Liver (tissue), 9 donors: ENCODE results near the gene LAMB4. TPM values are rescaled to one million over a fixed set of nuclear protein-coding genes. Genes with fewer than 3 reads are reported as not detected.
A peak's percentile ranks its signal among the peaks of the same experiment; 100 is the strongest.

ENCODE experiments used
- DNase-seq: peaks from one replicate; pipeline ENCODE4 v3.0.0-alpha.2; 2017; ENCODE audit warnings: low spot score
- H3K27ac ChIP-seq, 2 donors: one replicate each; pipeline ENCODE4 v1.7.0; 2013; ENCODE audit warnings: inconsistent platforms in 2 of 2, low read length in 2 of 2, control low read depth in 1 of 2, low read depth in 1 of 2, mild to moderate bottlenecking in 1 of 2
- H3K27me3 ChIP-seq, 4 donors: one replicate each; pipeline versions ENCODE4 v1.6.1 to v1.7.0; 2013; ENCODE audit warnings: low read length in 3 of 4, inconsistent platforms in 1 of 4, mild to moderate bottlenecking in 1 of 4, moderate library complexity in 1 of 4; ENCODE audit not compliant: control insufficient read depth in 4 of 4, insufficient read depth in 4 of 4
- H3K36me3 ChIP-seq, 4 donors: one replicate each; pipeline versions ENCODE4 v1.6.1 to v1.7.0; 2013; ENCODE audit warnings: low read length in 3 of 4, mild to moderate bottlenecking in 3 of 4, low read depth in 1 of 4, moderate library complexity in 1 of 4; ENCODE audit not compliant: control insufficient read depth in 4 of 4, insufficient read depth in 3 of 4
- H3K4me1 ChIP-seq, 4 donors: one replicate each; pipeline versions ENCODE4 v1.6.1 to v1.7.0; 2013; ENCODE audit warnings: low read length in 3 of 4, mild to moderate bottlenecking in 3 of 4, moderate library complexity in 1 of 4; ENCODE audit not compliant: control insufficient read depth in 4 of 4, insufficient read depth in 4 of 4
- H3K4me3 ChIP-seq, 3 donors: one replicate each; pipeline versions ENCODE4 v1.6.1 to v1.7.0; 2013; ENCODE audit warnings: low read length in 3 of 3, control low read depth in 1 of 3, low read depth in 1 of 3, mild to moderate bottlenecking in 1 of 3
- H3K9ac ChIP-seq, 2 donors: one replicate each; pipeline ENCODE4 v1.7.0; 2013; ENCODE audit warnings: low read length in 2 of 2, mild to moderate bottlenecking in 2 of 2, moderate library complexity in 2 of 2, control low read depth in 1 of 2, low read depth in 1 of 2
- H3K9me3 ChIP-seq, 4 donors: one replicate each; pipeline versions ENCODE4 v1.6.1 to v1.7.0; 2013; ENCODE audit warnings: low read length in 3 of 4; ENCODE audit not compliant: control insufficient read depth in 4 of 4
- CTCF ChIP-seq: fragments of 150-350 bp; IDR thresholded peaks from 2 replicates; pipeline ENCODE4 v1.5.1; 2017; ENCODE audit warnings: improper control_type of control experiment, low read depth, low read length; ENCODE audit not compliant: missing input control
- EGR1 ChIP-seq, 2 donors: IDR thresholded peaks; 2 replicates each; pipeline ENCODE4 v1.6.1; 2016 to 2018; ENCODE audit warnings: antibody characterized with exemption in 2 of 2, low read depth in 2 of 2
- FOXA1 ChIP-seq: IDR thresholded peaks from 2 replicates; pipeline ENCODE4 v1.6.1; 2016; ENCODE audit warnings: antibody characterized with exemption
- FOXA2 ChIP-seq: IDR thresholded peaks from 2 replicates; pipeline ENCODE4 v1.6.1; 2016; ENCODE audit warnings: antibody characterized with exemption
- GABPA ChIP-seq, 2 donors: IDR thresholded peaks in 1 of 2; conservative IDR thresholded peaks in 1 of 2; 2 replicates each; pipeline ENCODE4 v1.6.1; 2016; ENCODE audit warnings: antibody characterized with exemption in 2 of 2, mild to moderate bottlenecking in 1 of 2, moderate library complexity in 1 of 2
- HNF4A ChIP-seq, 2 donors: conservative IDR thresholded peaks; 2 replicates each; pipeline ENCODE4 v1.6.1; 2016; ENCODE audit warnings: antibody characterized with exemption in 2 of 2, mild to moderate bottlenecking in 2 of 2
- HNF4G ChIP-seq: IDR thresholded peaks from 2 replicates; pipeline ENCODE4 v1.6.1; 2016; ENCODE audit warnings: antibody characterized with exemption
- JUND ChIP-seq, 2 donors: IDR thresholded peaks; 2 replicates each; pipeline ENCODE4 v1.6.1; 2016; ENCODE audit warnings: antibody characterized with exemption in 2 of 2
- NR2F2 ChIP-seq: IDR thresholded peaks from 2 replicates; pipeline ENCODE4 v1.6.1; 2016; ENCODE audit warnings: antibody characterized with exemption
- RAD21 ChIP-seq, 2 donors: IDR thresholded peaks; 2 replicates each; pipeline ENCODE4 v1.6.1; 2016; ENCODE audit warnings: antibody characterized with exemption in 2 of 2, mild to moderate bottlenecking in 2 of 2
- RXRA ChIP-seq, 2 donors: IDR thresholded peaks; 2 replicates each; pipeline ENCODE4 v1.6.1; 2017 to 2018; ENCODE audit warnings: antibody characterized with exemption in 2 of 2, mild to moderate bottlenecking in 1 of 2
- SP1 ChIP-seq: IDR thresholded peaks from 2 replicates; pipeline ENCODE4 v1.6.1; 2018; ENCODE audit warnings: antibody characterized with exemption, mild to moderate bottlenecking
- TAF1 ChIP-seq: conservative IDR thresholded peaks from 2 replicates; pipeline ENCODE4 v1.6.1; 2016; ENCODE audit warnings: antibody characterized with exemption, mild to moderate bottlenecking
- YY1 ChIP-seq: IDR thresholded peaks from 2 replicates; pipeline ENCODE4 v1.6.1; 2016; ENCODE audit warnings: antibody characterized with exemption, mild to moderate bottlenecking
- WGBS: extraction: QIAGEN DNeasy Blood & Tissue Kit; methylation state at CpG from one replicate; pipeline ENCODE4 v1.1.7; 2013; 5-methylcytosine and 5-hydroxymethylcytosine counted together
- polyA plus RNA-seq, 2 donors: library from polyadenylated mRNA; stranded (reverse) in 1 of 2; unstranded in 1 of 2; fragments of 200-250 nt in 1 of 2; fragments of >200 nt in 1 of 2; fragmentation: Nextera tagmentation in 1 of 2; extraction: Ambion mirVana in 1 of 2; gene quantifications; one replicate each; pipeline versions ENCODE4 v1.2.1 to v1.2.3, GENCODE V29; 2013 to 2015
- total RNA-seq, 2 donors: library from RNA; depleted of rRNA; stranded (reverse); fragments of >200 nt; gene quantifications; one replicate each; pipeline ENCODE4 v1.2.3, GENCODE V29; 2014
- TF ChIP-seq, protein P1 (sequence below): IDR thresholded peaks from 2 replicates; pipeline ENCODE4 v1.6.1; 2016; ENCODE audit warnings: antibody characterized with exemption
- TF ChIP-seq, protein P2 (sequence below): IDR thresholded peaks from 2 replicates; pipeline ENCODE4 v1.6.1; 2016; ENCODE audit warnings: antibody characterized with exemption
- TF ChIP-seq, protein P3 (sequence below): IDR thresholded peaks from 2 replicates; pipeline ENCODE4 v1.6.1; 2016; ENCODE audit warnings: antibody characterized with exemption
- TF ChIP-seq, protein P4 (sequence below): IDR thresholded peaks from 2 replicates; pipeline ENCODE4 v1.6.1; 2016; ENCODE audit warnings: antibody characterized with exemption, mild to moderate bottlenecking
- donor health status: healthy.
- donor health status: healthy.
- donor health status: healthy.
- donor health status: healthy.
- donor health status: healthy.

Gene LAMB4
- total and polyA plus RNA-seq, 4 donors: under 0.01 to 0.03 TPM; not detected in 2

DNA sequence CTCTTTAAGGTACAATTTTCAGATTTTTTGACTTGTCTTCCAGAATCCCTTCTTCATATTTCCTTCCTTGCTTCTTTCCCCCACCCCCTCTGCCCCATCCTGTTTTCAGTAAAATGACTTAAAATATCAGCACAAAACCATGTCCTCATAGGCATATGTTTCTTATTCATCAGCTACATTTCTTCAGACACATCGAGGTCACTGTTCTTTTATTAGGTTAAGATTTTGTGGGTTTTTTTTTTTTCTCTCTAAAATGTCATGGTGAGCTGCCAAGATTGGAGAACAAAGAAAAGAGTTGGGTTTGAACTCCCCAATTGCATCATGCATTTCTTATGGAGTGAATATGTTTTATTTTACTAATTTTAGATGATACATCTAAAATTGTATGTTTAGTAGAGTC is 35.8 kb downstream of the LAMB4 start:
- DNase-seq: no peak
- 24% methylated on average over 1 of the region's 1 CpG for WGBS
- H3K9me3 ChIP-seq: no peaks in the 10 kb centered on the region
- TF ChIP-seq TAF1: no peak
- no peak for TF ChIP-seq EGR1 (IDR thresholded peaks at IDR 0.05; ENCODE audit: low read depth in 2 of 2)
- TF ChIP-seq RXRA (IDR thresholded peaks at IDR 0.05): no peak
- no peak for TF ChIP-seq GABPA (IDR thresholded peaks at IDR 0.05 in 1 of 2, conservative IDR thresholded peaks at IDR 0.05 in 1 of 2)
- TF ChIP-seq, protein P1, sequence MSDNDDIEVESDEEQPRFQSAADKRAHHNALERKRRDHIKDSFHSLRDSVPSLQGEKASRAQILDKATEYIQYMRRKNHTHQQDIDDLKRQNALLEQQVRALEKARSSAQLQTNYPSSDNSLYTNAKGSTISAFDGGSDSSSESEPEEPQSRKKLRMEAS: no peak
- TF ChIP-seq HNF4A (conservative IDR thresholded peaks at IDR 0.05): no peak
- TF ChIP-seq, protein P2, sequence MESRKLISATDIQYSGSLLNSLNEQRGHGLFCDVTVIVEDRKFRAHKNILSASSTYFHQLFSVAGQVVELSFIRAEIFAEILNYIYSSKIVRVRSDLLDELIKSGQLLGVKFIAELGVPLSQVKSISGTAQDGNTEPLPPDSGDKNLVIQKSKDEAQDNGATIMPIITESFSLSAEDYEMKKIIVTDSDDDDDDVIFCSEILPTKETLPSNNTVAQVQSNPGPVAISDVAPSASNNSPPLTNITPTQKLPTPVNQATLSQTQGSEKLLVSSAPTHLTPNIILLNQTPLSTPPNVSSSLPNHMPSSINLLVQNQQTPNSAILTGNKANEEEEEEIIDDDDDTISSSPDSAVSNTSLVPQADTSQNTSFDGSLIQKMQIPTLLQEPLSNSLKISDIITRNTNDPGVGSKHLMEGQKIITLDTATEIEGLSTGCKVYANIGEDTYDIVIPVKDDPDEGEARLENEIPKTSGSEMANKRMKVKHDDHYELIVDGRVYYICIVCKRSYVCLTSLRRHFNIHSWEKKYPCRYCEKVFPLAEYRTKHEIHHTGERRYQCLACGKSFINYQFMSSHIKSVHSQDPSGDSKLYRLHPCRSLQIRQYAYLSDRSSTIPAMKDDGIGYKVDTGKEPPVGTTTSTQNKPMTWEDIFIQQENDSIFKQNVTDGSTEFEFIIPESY: no peak
- no peak for TF ChIP-seq CTCF
- no peak for TF ChIP-seq NR2F2
- no peak for TF ChIP-seq RAD21 (IDR thresholded peaks at IDR 0.05)
- no peak for TF ChIP-seq FOXA2
- no peak for TF ChIP-seq HNF4G
- TF ChIP-seq SP1: no peak
- TF ChIP-seq, protein P3, sequence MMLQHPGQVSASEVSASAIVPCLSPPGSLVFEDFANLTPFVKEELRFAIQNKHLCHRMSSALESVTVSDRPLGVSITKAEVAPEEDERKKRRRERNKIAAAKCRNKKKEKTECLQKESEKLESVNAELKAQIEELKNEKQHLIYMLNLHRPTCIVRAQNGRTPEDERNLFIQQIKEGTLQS: no peak
- TF ChIP-seq FOXA1: no peak
- no peak for TF ChIP-seq JUND (IDR thresholded peaks at IDR 0.05)
- no peak for TF ChIP-seq YY1
- TF ChIP-seq, protein P4, sequence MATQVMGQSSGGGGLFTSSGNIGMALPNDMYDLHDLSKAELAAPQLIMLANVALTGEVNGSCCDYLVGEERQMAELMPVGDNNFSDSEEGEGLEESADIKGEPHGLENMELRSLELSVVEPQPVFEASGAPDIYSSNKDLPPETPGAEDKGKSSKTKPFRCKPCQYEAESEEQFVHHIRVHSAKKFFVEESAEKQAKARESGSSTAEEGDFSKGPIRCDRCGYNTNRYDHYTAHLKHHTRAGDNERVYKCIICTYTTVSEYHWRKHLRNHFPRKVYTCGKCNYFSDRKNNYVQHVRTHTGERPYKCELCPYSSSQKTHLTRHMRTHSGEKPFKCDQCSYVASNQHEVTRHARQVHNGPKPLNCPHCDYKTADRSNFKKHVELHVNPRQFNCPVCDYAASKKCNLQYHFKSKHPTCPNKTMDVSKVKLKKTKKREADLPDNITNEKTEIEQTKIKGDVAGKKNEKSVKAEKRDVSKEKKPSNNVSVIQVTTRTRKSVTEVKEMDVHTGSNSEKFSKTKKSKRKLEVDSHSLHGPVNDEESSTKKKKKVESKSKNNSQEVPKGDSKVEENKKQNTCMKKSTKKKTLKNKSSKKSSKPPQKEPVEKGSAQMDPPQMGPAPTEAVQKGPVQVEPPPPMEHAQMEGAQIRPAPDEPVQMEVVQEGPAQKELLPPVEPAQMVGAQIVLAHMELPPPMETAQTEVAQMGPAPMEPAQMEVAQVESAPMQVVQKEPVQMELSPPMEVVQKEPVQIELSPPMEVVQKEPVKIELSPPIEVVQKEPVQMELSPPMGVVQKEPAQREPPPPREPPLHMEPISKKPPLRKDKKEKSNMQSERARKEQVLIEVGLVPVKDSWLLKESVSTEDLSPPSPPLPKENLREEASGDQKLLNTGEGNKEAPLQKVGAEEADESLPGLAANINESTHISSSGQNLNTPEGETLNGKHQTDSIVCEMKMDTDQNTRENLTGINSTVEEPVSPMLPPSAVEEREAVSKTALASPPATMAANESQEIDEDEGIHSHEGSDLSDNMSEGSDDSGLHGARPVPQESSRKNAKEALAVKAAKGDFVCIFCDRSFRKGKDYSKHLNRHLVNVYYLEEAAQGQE: no peak
- H3K9ac ChIP-seq: peak overlapping the region in 1 of 2 donors; percentile 72
- H3K27ac ChIP-seq: peak overlapping the region; percentile 58 to 78
- H3K27me3 ChIP-seq: no peaks in the 10 kb centered on the region
- peaks cover 10 to 20% (median 18%) of the 10 kb centered on the region in 4 donors for H3K4me1 ChIP-seq
- H3K36me3 ChIP-seq: no peaks in the 10 kb centered on the region
- H3K4me3 ChIP-seq: no peak overlapping the region
